Skeletal muscle tissue (tissue), 4 donors: Measurements from ENCODE around the gene CFC1B. TPM values are rescaled to one million over a fixed set of nuclear protein-coding genes. Genes with fewer than 3 reads are reported as not detected.
"Not testable (repeated sequence)": the region's sequence is repeated elsewhere in the genome, so short reads cannot be mapped to it uniquely, and the experiment has no call there.

Experiments
- H3K27ac ChIP-seq: one replicate; pipeline ENCODE4 v1.7.0; 2013; ENCODE audit warnings: mild to moderate bottlenecking, low read depth, low read length, inconsistent platforms
- H3K27me3 ChIP-seq, 3 donors: one replicate each; pipeline ENCODE4 v1.7.0; 2013; ENCODE audit warnings: low read length in 3 of 3; ENCODE audit not compliant: control insufficient read depth in 3 of 3, insufficient read depth in 3 of 3
- H3K36me3 ChIP-seq, 3 donors: one replicate each; pipeline ENCODE4 v1.7.0; 2013; ENCODE audit warnings: low read length in 3 of 3; ENCODE audit not compliant: control insufficient read depth in 3 of 3, insufficient read depth in 3 of 3
- H3K4me1 ChIP-seq, 3 donors: one replicate each; pipeline ENCODE4 v1.7.0; 2013; ENCODE audit warnings: low read length in 3 of 3, mild to moderate bottlenecking in 3 of 3; ENCODE audit not compliant: control insufficient read depth in 3 of 3, insufficient read depth in 3 of 3
- H3K4me3 ChIP-seq, 3 donors: one replicate each; pipeline ENCODE4 v1.7.0; 2013; ENCODE audit warnings: low read length in 3 of 3
- H3K9ac ChIP-seq, 3 donors: one replicate each; pipeline ENCODE4 v1.7.0; 2013; ENCODE audit warnings: low read length in 3 of 3, mild to moderate bottlenecking in 3 of 3, moderate library complexity in 2 of 3, low read depth in 1 of 3
- H3K9me3 ChIP-seq, 3 donors: one replicate each; pipeline ENCODE4 v1.7.0; 2013; ENCODE audit warnings: low read length in 3 of 3; ENCODE audit not compliant: control insufficient read depth in 3 of 3
- total RNA-seq: library from RNA; depleted of rRNA; stranded (reverse); fragments of >200 nt; gene quantifications from one replicate; pipeline ENCODE4 v1.2.3, GENCODE V29; 2014
- donor health status: Osteomylitis.

The CFC1B gene
- total RNA-seq, 1 donor from 2014 or later, result not detected

DNA sequence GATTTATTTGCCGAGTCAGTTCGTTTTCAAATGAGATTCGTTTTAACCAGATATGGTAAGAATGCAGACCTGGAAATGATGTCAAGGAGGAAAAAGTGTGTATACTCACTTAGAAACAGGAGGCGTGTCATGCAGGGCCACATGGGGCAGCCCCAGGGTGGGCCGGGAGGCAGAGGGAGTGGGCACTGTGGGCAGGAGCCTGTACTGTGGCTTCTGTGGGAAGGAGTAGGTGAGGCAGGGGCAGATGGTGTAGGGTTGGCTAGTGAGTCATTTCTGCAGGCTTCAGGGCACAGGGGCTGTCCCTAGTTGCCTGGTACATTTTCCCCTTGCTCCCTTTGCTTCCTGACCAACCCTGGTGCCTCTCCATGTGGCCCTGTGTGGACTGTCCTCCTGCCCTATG lies 10.2 kb downstream of the CFC1B start:
- not testable (repeated sequence) for H3K27me3 ChIP-seq, H3K9me3 ChIP-seq, H3K4me1 ChIP-seq, H3K9ac ChIP-seq, H3K4me3 ChIP-seq, H3K27ac ChIP-seq, H3K36me3 ChIP-seq

DNA sequence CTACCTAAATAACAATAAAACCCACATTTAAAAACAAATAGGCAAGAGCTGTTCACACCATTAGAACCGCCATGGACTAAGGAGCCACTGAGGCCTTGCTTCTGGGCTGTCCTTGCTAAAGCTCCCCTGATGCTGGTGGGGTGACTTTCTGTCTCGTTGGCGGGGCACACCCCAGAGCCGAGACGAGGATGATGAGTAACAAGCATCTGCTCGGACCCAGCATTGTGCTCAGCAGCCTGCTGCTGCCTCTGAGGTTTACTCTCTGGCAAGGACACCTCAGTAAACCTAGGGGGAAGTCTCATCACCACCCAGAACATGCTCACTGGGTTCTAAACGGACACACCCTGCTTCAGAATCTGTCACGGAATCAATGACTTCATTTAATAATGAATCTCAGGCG lies 10.7 kb downstream of the CFC1B start:
- not testable (repeated sequence) for H3K4me3 ChIP-seq, H3K36me3 ChIP-seq, H3K4me1 ChIP-seq, H3K9ac ChIP-seq, H3K9me3 ChIP-seq, H3K27me3 ChIP-seq, H3K27ac ChIP-seq

DNA sequence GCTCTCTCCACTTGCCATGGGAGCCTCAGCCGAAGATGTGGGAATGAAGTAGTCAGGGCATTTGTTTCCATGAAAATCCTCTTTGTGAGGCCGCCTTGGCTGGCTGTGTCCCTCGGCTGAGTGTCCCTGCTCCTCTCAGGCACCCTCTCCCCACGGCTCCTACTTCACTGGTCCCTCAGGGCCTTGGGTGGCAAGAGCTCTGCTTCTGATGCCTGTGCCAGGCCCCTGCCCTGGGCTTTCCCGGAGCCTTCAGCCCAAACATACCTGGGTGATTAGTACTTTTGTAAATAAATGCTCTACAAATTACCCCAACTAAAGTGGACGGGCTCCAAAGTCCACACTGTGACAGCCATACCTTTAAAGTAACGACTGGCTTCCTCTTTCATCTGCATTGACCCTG lies 15.6 kb downstream of the CFC1B start:
- H3K9me3 ChIP-seq, H3K27me3 ChIP-seq, H3K4me1 ChIP-seq, H3K27ac ChIP-seq, H3K36me3 ChIP-seq, H3K9ac ChIP-seq, H3K4me3 ChIP-seq: not testable (repeated sequence)

DNA sequence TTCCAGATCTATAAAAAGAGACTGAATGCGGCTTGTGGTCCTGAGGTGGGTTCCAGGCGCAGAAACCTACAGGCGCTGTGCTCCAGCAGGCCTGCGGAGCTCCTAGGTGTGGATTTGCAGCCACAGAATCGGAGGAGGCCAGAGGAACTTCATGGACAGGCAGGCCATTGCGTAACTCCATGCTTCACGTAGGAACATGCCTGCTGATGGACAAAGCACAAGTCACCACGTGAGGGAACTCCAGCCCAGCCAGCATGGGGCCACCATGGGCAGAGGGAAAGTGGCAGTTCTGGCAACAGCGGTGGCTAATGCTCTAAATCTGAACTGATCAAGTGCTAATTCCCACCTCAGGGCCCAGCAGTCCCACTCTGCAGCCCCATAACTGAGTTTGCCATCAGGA lies 17.2 kb downstream of the CFC1B start:
- H3K9me3 ChIP-seq, H3K27ac ChIP-seq, H3K27me3 ChIP-seq, H3K36me3 ChIP-seq, H3K9ac ChIP-seq, H3K4me1 ChIP-seq, H3K4me3 ChIP-seq: not testable (repeated sequence)

DNA sequence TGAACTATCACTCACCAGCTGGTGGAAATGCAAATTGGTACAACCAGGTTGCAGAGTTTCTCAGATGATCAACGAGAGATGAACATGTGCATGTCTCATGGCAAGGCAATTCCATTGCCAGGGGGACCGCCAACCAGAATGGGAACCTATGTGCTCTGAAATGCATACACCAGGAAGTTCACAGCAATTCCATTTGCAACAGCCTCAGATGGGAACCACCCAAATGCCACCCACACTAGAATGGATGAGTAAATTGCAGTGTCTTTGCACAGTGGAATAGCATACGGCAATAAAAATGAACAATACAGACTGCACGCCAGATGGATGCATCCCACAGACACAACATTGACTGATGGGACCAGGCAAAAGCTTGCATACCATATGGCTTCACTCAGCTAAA lies 21.8 kb downstream of the CFC1B start:
- not testable (repeated sequence) for H3K36me3 ChIP-seq, H3K9me3 ChIP-seq, H3K9ac ChIP-seq, H3K27me3 ChIP-seq, H3K4me1 ChIP-seq, H3K4me3 ChIP-seq, H3K27ac ChIP-seq

DNA sequence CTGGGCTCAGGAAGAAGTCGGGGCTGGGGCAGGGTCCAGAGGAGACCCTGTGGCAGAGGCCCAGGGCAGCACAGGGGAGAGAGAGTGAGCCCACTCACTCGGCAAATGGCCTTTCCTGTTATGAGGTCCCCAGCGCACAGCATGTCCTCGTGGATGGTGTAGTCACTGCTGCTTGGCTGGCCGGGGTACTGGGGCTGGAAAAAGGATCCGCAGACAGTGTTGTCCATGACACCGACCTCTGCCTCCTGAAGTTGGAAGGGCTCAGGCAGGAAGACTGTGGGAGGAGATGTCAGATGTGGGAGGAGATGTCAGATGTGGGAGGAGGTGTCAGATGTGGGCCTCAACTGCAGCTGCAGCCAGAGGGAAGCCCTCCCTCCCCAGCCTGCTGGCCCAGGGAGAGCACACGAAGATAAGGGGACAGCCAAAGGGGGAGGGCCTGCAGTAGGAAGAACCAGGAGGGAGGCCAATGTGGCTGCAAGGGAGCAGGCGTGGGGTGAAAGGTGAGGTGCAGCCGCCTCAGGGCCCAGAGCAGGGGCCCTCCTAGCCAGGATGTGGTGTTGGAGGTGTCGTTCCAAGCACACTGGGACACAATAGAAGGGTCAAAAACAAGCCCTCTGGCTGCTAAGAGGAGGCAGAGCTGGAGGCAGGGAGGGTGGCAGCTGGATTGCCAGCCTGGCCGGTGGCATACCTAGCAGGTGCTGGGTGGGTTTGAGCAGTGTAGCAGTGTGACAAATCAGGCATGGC lies 22.9 kb downstream of the CFC1B start:
- H3K9ac ChIP-seq, H3K27ac ChIP-seq, H3K27me3 ChIP-seq, H3K4me1 ChIP-seq, H3K36me3 ChIP-seq, H3K4me3 ChIP-seq, H3K9me3 ChIP-seq: not testable (repeated sequence)

DNA sequence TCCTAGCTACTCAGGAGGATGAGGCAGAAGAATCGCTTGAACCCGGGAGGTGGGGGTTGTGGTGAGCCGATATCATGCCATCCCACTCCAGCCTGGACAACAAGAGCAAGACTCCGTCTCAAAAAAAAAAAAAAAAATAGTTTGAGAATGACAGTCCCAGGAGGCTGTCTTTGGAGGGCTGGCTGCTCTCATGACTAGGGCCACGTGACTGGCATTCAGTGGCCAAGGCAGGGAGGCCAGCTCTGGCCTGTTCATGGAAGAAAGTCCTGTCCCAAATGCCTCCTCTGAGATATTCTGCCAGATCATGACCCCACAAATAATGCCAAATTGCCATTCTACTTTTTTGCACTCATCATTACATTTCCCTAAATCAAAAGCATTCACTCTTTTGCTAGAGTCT lies 24.0 kb downstream of the CFC1B start:
- H3K9ac ChIP-seq, H3K27me3 ChIP-seq, H3K4me3 ChIP-seq, H3K27ac ChIP-seq, H3K4me1 ChIP-seq, H3K36me3 ChIP-seq, H3K9me3 ChIP-seq: not testable (repeated sequence)

DNA sequence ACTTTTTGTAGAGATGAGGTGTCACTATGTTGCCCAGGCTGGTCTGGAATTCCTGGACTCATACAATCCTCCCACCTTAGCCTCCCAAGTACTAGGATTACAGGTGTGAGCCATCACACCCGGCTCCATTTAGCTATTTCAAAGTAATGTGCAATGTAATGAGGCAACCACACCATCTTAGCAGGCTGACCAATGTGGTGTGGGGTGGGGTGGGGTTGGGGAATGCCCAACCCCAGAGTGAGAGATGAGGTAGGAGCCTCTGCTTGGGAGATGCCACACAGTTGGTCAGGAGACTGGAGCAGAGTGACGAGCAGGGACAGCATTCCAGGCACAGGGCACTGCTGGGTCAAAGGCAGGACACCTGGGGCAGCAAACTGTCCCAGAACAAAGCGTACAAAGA lies 27.4 kb downstream of the CFC1B start:
- H3K36me3 ChIP-seq, H3K27ac ChIP-seq, H3K4me3 ChIP-seq, H3K9me3 ChIP-seq, H3K27me3 ChIP-seq, H3K9ac ChIP-seq, H3K4me1 ChIP-seq: not testable (repeated sequence)

DNA sequence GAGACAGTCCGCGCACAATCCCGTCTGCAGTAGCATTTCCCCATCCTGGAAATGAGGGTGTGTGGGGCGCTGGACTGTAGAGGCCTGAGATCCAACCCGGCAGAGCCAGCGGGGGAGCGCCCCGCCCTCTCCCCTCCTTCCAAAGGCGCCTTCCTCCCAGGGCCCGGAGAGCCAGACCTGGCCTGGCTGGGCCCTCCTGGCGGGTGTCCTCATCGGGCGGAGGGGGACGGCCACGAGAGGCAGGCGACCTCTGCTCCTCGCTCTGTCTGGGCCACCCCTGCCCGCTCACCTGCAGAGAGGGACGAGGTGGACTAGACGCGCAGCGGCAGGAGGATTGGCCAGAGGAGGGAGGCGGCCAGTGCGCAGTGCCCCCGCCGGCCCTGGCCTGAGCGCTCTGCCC lies 28.5 kb downstream of the CFC1B start:
- H3K4me1 ChIP-seq, H3K36me3 ChIP-seq, H3K27me3 ChIP-seq, H3K9ac ChIP-seq, H3K27ac ChIP-seq, H3K9me3 ChIP-seq, H3K4me3 ChIP-seq: not testable (repeated sequence)

DNA sequence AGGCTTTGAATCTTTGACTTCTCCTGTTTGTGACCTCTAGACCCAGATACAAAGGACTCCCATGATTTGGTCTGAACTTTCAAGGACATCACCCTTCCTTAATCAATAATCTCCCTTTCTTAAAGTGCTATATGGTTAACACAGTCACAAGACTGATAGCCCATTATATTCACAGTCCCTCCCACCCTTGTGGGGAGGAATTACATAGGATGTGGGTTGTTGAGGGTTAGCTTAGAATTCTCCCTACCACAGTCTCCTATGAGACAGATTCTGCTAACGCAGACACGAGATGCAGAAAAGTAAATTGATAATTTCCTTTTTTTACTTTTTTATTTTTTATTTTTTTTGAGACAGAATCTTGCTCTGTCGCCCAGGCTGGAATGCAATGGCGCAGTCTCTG lies 33.2 kb downstream of the CFC1B start:
- not testable (repeated sequence) for H3K27ac ChIP-seq, H3K27me3 ChIP-seq

DNA sequence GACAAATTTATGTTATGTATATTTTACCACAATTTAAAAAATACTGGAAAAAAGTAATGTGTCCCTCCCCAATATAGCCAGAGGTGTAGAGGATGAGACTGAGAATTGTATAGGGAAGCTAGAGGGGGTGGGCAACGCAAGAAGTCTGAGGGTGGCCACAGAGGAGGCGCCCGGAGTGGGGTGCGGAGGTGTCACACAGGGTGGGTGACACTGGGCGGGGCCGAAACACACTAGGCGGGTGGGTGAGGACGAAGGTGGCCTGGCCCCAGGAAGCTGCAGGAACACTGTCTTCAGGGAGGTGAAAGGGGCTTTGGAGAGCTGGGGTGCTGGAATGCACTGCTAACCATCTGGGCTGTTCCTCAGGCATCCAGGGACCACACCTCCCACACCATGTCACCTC lies 35.4 kb downstream of the CFC1B start:
- H3K9ac ChIP-seq, H3K27me3 ChIP-seq, H3K4me1 ChIP-seq, H3K9me3 ChIP-seq, H3K4me3 ChIP-seq, H3K27ac ChIP-seq, H3K36me3 ChIP-seq: not testable (repeated sequence)

More for the DNA sequence above, 33.2 kb downstream of the CFC1B start:
- not testable (repeated sequence) for H3K9ac ChIP-seq, H3K4me1 ChIP-seq, H3K9me3 ChIP-seq, H3K4me3 ChIP-seq, H3K36me3 ChIP-seq
